H1 (cell line): ENCODE results near the gene MRTFB. TPM values are rescaled to one million over a fixed set of nuclear protein-coding genes. Genes with fewer than 3 reads are reported as not detected.

Experiments used
- BCL11A ChIP-seq, 2 experiments: IDR thresholded peaks; one replicate each; pipeline ENCODE4 v1.6.1; 2011; ENCODE audit warnings: low read depth in 2 of 2, low read length in 2 of 2, mild to moderate bottlenecking in 2 of 2
- FOSL1 ChIP-seq: IDR thresholded peaks from 2 replicates; pipeline ENCODE4 v1.6.1; 2011; ENCODE audit warnings: mild to moderate bottlenecking, low read depth, low read length, moderate library complexity; ENCODE audit not compliant: insufficient read depth
- GTF2F1 ChIP-seq: IDR thresholded peaks from 2 replicates; pipeline ENCODE4 v1.6.1; 2012; ENCODE audit warnings: low read depth, low read length, improper control_type of control experiment, borderline replicate concordance
- MAFK ChIP-seq: IDR thresholded peaks from 2 replicates; pipeline ENCODE4 v1.6.1; 2012; ENCODE audit warnings: low read depth, mild to moderate bottlenecking, improper control_type of control experiment, low read length
- POU5F1 ChIP-seq: IDR thresholded peaks from 2 replicates; pipeline ENCODE4 v1.6.1; 2011; ENCODE audit warnings: low read depth, mild to moderate bottlenecking, low read length, moderate library complexity
- RBBP5 ChIP-seq: IDR thresholded peaks from 2 replicates; pipeline ENCODE4 v1.7.1; 2012; ENCODE audit warnings: low read depth, mild to moderate bottlenecking, inconsistent platforms, low read length, moderate library complexity, borderline replicate concordance
- TAF1 ChIP-seq: IDR thresholded peaks from 2 replicates; pipeline ENCODE4 v1.6.1; 2011; ENCODE audit warnings: mild to moderate bottlenecking, low read depth, low read length
- TAF7 ChIP-seq: optimal IDR thresholded peaks from 2 replicates; pipeline ENCODE3; 2011; ENCODE audit warnings: low read depth, mild to moderate bottlenecking, inconsistent platforms, low read length, moderate library complexity, borderline replicate concordance
- polyA plus RNA-seq, 7 experiments: library from polyadenylated mRNA; depleted of rRNA in 3 of 7; stranded (reverse) in 5 of 7; unstranded in 2 of 7; fragments of >200 nt in 5 of 7; fragments of 200-250 nt in 2 of 7; gene quantifications; 1 replicate in 5 of 7; 2 replicates in 1 of 7; 4 replicates in 1 of 7; pipeline versions ENCODE4 v1.2.1 to v1.2.3, GENCODE V29; 2011 to 2013; ENCODE audit warnings: missing spikeins in 2 of 7, mixed read lengths in 2 of 7
- total RNA-seq: library from RNA; stranded (reverse); fragmentation: NEBNext Ultra II Directional; extraction: Animal tissue kit (Norgen Biotek cat#: 25700); gene quantifications from 2 replicates; pipeline ENCODE4 v1.2.1, GENCODE V29; 2021
- TF ChIP-seq, protein P1 (sequence below): fragments of 300-600 bp; sonication (generic); IDR thresholded peaks from 2 replicates; pipeline ENCODE4 v1.7.1; 2012; ENCODE audit warnings: low read length, moderate library complexity, mild to moderate bottlenecking, inconsistent platforms; ENCODE audit not compliant: insufficient replicate concordance
- TF ChIP-seq, protein P2 (sequence below): IDR thresholded peaks from 2 replicates; pipeline ENCODE4 v1.6.1; 2012; ENCODE audit warnings: inconsistent platforms

The MRTFB gene
- total and polyA plus RNA-seq, 2 of the 8 experiments (the other 6 are each of a cell fraction or from before 2014, with no cell fraction given): 13.5 to 34.9 TPM

DNA sequence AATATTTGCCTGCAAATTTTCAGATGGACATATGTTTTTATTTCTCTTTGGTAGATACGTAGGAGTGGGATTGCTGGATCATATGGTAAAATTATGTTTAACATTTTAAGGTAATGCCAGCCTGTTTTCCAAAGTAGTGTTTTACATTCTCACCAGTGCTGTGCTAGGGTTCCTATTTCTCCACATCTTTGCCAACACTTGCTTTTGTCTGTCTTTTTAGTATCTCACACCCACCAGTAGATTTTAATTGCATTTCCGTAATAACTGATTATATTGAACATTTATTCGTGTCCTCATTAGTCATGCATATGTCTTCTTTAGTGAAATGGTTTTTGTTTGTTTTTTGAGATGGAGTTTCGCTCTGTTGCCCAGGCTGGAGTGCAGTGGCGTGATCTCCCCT lies 58.4 kb downstream of the MRTFB start (continued):
- TF ChIP-seq, protein P1, sequence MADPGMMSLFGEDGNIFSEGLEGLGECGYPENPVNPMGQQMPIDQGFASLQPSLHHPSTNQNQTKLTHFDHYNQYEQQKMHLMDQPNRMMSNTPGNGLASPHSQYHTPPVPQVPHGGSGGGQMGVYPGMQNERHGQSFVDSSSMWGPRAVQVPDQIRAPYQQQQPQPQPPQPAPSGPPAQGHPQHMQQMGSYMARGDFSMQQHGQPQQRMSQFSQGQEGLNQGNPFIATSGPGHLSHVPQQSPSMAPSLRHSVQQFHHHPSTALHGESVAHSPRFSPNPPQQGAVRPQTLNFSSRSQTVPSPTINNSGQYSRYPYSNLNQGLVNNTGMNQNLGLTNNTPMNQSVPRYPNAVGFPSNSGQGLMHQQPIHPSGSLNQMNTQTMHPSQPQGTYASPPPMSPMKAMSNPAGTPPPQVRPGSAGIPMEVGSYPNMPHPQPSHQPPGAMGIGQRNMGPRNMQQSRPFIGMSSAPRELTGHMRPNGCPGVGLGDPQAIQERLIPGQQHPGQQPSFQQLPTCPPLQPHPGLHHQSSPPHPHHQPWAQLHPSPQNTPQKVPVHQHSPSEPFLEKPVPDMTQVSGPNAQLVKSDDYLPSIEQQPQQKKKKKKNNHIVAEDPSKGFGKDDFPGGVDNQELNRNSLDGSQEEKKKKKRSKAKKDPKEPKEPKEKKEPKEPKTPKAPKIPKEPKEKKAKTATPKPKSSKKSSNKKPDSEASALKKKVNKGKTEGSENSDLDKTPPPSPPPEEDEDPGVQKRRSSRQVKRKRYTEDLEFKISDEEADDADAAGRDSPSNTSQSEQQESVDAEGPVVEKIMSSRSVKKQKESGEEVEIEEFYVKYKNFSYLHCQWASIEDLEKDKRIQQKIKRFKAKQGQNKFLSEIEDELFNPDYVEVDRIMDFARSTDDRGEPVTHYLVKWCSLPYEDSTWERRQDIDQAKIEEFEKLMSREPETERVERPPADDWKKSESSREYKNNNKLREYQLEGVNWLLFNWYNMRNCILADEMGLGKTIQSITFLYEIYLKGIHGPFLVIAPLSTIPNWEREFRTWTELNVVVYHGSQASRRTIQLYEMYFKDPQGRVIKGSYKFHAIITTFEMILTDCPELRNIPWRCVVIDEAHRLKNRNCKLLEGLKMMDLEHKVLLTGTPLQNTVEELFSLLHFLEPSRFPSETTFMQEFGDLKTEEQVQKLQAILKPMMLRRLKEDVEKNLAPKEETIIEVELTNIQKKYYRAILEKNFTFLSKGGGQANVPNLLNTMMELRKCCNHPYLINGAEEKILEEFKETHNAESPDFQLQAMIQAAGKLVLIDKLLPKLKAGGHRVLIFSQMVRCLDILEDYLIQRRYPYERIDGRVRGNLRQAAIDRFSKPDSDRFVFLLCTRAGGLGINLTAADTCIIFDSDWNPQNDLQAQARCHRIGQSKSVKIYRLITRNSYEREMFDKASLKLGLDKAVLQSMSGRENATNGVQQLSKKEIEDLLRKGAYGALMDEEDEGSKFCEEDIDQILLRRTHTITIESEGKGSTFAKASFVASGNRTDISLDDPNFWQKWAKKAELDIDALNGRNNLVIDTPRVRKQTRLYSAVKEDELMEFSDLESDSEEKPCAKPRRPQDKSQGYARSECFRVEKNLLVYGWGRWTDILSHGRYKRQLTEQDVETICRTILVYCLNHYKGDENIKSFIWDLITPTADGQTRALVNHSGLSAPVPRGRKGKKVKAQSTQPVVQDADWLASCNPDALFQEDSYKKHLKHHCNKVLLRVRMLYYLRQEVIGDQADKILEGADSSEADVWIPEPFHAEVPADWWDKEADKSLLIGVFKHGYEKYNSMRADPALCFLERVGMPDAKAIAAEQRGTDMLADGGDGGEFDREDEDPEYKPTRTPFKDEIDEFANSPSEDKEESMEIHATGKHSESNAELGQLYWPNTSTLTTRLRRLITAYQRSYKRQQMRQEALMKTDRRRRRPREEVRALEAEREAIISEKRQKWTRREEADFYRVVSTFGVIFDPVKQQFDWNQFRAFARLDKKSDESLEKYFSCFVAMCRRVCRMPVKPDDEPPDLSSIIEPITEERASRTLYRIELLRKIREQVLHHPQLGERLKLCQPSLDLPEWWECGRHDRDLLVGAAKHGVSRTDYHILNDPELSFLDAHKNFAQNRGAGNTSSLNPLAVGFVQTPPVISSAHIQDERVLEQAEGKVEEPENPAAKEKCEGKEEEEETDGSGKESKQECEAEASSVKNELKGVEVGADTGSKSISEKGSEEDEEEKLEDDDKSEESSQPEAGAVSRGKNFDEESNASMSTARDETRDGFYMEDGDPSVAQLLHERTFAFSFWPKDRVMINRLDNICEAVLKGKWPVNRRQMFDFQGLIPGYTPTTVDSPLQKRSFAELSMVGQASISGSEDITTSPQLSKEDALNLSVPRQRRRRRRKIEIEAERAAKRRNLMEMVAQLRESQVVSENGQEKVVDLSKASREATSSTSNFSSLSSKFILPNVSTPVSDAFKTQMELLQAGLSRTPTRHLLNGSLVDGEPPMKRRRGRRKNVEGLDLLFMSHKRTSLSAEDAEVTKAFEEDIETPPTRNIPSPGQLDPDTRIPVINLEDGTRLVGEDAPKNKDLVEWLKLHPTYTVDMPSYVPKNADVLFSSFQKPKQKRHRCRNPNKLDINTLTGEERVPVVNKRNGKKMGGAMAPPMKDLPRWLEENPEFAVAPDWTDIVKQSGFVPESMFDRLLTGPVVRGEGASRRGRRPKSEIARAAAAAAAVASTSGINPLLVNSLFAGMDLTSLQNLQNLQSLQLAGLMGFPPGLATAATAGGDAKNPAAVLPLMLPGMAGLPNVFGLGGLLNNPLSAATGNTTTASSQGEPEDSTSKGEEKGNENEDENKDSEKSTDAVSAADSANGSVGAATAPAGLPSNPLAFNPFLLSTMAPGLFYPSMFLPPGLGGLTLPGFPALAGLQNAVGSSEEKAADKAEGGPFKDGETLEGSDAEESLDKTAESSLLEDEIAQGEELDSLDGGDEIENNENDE: no peak
- no peak for TF ChIP-seq BCL11A (IDR thresholded peaks at IDR 0.05; ENCODE audit: low read depth in 2 of 2, low read length in 2 of 2)
- no peak for TF ChIP-seq TAF1
- TF ChIP-seq GTF2F1: no peak
- no peak for TF ChIP-seq RBBP5
- TF ChIP-seq TAF7: no peak
- TF ChIP-seq POU5F1: no peak
- TF ChIP-seq, protein P2, sequence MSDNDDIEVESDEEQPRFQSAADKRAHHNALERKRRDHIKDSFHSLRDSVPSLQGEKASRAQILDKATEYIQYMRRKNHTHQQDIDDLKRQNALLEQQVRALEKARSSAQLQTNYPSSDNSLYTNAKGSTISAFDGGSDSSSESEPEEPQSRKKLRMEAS: no peak
- TF ChIP-seq MAFK: no peak
- TF ChIP-seq FOSL1: no peak
